ENCODE measurements around the gene TMIE. TPM values are rescaled to one million over a fixed set of nuclear protein-coding genes. Genes with fewer than 3 reads are reported as not detected.

Gene TMIE
- total RNA-seq, 1 experiment from 2014 or later = 1.1 TPM

DNA sequence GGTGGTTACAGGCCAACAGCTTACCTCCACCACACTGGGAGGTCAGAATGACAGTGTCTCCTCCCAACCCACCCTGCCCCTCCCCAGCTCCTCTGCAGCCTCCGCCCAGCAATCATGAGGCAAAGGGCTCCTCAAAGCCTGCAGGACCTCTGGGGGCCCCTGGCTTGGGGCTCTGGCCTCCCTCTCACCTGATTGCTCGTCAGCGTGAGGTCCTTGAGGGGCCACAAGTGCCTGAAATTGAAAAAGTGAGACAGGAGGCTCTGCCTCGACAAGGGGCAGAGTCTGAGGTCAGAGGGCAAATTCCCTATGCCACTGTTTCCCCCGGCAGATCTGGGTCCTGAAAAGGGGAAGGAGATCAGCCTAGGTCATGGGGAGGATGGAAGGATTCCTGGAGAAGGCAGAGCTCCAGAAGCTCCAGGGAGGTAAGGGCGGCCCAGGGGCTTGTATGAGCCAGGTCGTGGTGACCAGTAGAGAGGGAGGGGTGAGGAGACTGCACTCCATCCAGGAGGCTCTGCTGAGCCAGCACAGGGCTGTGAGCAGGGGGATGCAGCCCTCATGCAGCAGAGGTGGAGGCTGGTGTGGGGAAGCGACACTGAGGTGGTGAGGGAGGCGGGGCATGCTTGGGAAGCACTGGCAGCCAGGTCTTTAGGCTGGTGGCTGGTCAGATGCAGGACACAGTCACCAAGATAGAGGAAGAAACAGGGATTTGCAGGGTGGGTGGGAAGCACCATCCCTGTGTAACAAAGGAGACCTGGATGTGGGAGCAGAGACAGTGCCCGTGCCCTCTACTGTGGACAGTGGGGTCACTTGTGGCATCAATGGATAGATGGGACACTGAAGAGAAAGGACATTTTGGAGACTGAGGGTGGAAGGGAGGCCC lies 27.8 kb upstream of the TMIE start:
- ATAC-seq (no peak), DNase-seq (ENCODE audit: low read depth, low spot score) (no peak)
- Histone ChIP-seq H3K27me3 (ENCODE audit: control insufficient read depth, insufficient read depth, low read length) (no peaks in the 10 kb centered on the region), H3K36me3 (ENCODE audit: control insufficient read depth, insufficient read depth, low read length) (no peaks in the 10 kb centered on the region), H3K4me1 (ENCODE audit: control insufficient read depth, insufficient read depth, low read length) (no peaks in the 10 kb centered on the region), H3K9me3 (ENCODE audit: control insufficient read depth, insufficient read depth, low read depth, low read length) (no peaks in the 10 kb centered on the region), H3K4me3 (ENCODE audit: low read depth in 2 of 2, low read length in 2 of 2) (no peak overlapping the region), H3K27ac (ENCODE audit: low read length) (no peak overlapping the region)
- POLR2A ChIA-PET = no interaction called here
- no TSS peak for BruUV-seq (replicated peaks)
- in situ Hi-C loops (cut with HindIII; ENCODE audit: low pct_unique_long_range_greater_than_20kb, low sequenced_read_pairs) (no loop called here), intact Hi-C loops (cut with micrococcal nuclease; ENCODE audit: unreplicated experiment) (no loop called here)
- TF ChIP-seq SIN3A (IDR thresholded peaks at IDR 0.05; ENCODE audit: borderline replicate concordance, insufficient read depth, low read depth, low read length) (no peak), POLR2AphosphoS5 (IDR thresholded peaks at IDR 0.05; ENCODE audit: low read depth, low read length) (no peak), TCF7L2 (IDR thresholded peaks at IDR 0.05; ENCODE audit: low read depth, low read length) (no peak)
- TF ChIP-seq, protein P1, sequence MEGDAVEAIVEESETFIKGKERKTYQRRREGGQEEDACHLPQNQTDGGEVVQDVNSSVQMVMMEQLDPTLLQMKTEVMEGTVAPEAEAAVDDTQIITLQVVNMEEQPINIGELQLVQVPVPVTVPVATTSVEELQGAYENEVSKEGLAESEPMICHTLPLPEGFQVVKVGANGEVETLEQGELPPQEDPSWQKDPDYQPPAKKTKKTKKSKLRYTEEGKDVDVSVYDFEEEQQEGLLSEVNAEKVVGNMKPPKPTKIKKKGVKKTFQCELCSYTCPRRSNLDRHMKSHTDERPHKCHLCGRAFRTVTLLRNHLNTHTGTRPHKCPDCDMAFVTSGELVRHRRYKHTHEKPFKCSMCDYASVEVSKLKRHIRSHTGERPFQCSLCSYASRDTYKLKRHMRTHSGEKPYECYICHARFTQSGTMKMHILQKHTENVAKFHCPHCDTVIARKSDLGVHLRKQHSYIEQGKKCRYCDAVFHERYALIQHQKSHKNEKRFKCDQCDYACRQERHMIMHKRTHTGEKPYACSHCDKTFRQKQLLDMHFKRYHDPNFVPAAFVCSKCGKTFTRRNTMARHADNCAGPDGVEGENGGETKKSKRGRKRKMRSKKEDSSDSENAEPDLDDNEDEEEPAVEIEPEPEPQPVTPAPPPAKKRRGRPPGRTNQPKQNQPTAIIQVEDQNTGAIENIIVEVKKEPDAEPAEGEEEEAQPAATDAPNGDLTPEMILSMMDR (IDR thresholded peaks at IDR 0.05) = no peak
- TF ChIP-seq, protein P2, sequence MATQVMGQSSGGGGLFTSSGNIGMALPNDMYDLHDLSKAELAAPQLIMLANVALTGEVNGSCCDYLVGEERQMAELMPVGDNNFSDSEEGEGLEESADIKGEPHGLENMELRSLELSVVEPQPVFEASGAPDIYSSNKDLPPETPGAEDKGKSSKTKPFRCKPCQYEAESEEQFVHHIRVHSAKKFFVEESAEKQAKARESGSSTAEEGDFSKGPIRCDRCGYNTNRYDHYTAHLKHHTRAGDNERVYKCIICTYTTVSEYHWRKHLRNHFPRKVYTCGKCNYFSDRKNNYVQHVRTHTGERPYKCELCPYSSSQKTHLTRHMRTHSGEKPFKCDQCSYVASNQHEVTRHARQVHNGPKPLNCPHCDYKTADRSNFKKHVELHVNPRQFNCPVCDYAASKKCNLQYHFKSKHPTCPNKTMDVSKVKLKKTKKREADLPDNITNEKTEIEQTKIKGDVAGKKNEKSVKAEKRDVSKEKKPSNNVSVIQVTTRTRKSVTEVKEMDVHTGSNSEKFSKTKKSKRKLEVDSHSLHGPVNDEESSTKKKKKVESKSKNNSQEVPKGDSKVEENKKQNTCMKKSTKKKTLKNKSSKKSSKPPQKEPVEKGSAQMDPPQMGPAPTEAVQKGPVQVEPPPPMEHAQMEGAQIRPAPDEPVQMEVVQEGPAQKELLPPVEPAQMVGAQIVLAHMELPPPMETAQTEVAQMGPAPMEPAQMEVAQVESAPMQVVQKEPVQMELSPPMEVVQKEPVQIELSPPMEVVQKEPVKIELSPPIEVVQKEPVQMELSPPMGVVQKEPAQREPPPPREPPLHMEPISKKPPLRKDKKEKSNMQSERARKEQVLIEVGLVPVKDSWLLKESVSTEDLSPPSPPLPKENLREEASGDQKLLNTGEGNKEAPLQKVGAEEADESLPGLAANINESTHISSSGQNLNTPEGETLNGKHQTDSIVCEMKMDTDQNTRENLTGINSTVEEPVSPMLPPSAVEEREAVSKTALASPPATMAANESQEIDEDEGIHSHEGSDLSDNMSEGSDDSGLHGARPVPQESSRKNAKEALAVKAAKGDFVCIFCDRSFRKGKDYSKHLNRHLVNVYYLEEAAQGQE (IDR thresholded peaks at IDR 0.05; ENCODE audit: insufficient read depth in 1 of 2, low read depth in 2 of 2, low read length in 1 of 2) = no peak
- CTCF ChIA-PET = no interaction called here

DNA sequence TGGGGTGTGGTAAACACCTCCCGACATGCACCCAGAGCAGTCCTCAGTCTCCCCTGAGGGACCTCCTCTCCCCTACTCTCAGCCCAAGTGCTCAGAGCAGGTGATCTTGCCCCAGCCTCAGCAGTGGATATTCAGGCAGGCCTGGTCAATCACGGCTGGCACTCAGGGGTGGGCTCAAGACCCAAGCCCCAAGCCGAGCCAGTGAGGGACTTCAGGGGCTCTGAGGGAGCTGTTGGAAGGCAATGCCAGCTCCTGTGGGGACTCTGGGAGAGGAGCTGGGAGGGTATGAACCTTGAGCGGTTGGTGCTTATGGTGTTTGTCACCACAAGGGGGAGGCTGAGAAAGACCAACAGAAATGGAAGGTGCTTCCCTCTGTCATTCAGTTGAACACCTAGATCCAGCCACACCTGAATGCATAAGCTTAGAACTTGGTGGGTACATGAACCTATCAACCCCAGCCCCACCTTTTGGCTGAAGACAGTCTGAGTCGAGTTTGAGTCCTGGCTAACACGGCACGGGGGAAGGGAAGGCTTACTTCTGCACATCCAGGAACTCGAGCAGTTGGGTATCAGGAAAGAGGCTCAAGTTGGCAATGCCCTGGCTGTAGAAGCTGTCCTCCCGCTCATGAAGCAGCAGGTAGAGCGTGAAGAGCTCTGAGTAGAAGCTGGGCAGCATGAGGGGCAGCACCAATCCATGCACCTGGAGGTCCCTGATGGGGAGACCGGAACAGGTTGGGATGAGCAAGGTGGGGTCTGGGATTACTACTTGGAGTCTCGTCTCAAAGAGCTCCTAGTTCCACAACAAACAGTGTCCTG lies 27.0 kb upstream of the TMIE start:
- in situ Hi-C loops (cut with HindIII; ENCODE audit: low pct_unique_long_range_greater_than_20kb, low sequenced_read_pairs) = no loop called here
- ATAC-seq (no peak), DNase-seq (ENCODE audit: low read depth, low spot score) (no peak)
- Histone ChIP-seq H3K4me3 (ENCODE audit: low read depth in 2 of 2, low read length in 2 of 2) (no peak overlapping the region), H3K36me3 (ENCODE audit: control insufficient read depth, insufficient read depth, low read length) (no peaks in the 10 kb centered on the region), H3K4me1 (ENCODE audit: control insufficient read depth, insufficient read depth, low read length) (no peaks in the 10 kb centered on the region), H3K9me3 (ENCODE audit: control insufficient read depth, insufficient read depth, low read depth, low read length) (no peaks in the 10 kb centered on the region), H3K27ac (ENCODE audit: low read length) (no peak overlapping the region), H3K27me3 (ENCODE audit: control insufficient read depth, insufficient read depth, low read length) (no peaks in the 10 kb centered on the region)
- ChIA-PET POLR2A (no interaction called here), CTCF (no interaction called here)
- no TSS peak for BruUV-seq (replicated peaks)
- TF ChIP-seq, protein P1 (IDR thresholded peaks at IDR 0.05) = no peak
- TF ChIP-seq POLR2AphosphoS5 (IDR thresholded peaks at IDR 0.05; ENCODE audit: low read depth, low read length) (no peak), TCF7L2 (IDR thresholded peaks at IDR 0.05; ENCODE audit: low read depth, low read length) (no peak), SIN3A (IDR thresholded peaks at IDR 0.05; ENCODE audit: borderline replicate concordance, insufficient read depth, low read depth, low read length) (no peak)
- TF ChIP-seq, protein P2 (IDR thresholded peaks at IDR 0.05; ENCODE audit: insufficient read depth in 1 of 2, low read depth in 2 of 2, low read length in 1 of 2) = no peak
- intact Hi-C loops (cut with micrococcal nuclease; ENCODE audit: unreplicated experiment) = no loop called here
